Stimulated activated naive CD8-positive, alpha-beta T cell treated with anti-CD3 and anti-CD28 coated beads, Interleukin-15, Interleukin-2, amounts not matched to agents 100 ng/mL and 50 ng/mL, for 24 hours (primary cell): Measurements from ENCODE around the gene YWHAQ.

Experiments used
- H3K27ac Mint-ChIP-seq: one replicate; pipeline ENCODE4 v1.8.0; 2021; ENCODE audit warnings: mild to moderate bottlenecking, mixed read lengths
- H3K27me3 Mint-ChIP-seq: one replicate; pipeline ENCODE4 v1.8.0; 2021; ENCODE audit warnings: mixed read lengths
- H3K36me3 Mint-ChIP-seq: one replicate; pipeline ENCODE4 v1.8.0; 2021; ENCODE audit warnings: low read depth, mixed read lengths
- H3K4me1 Mint-ChIP-seq: one replicate; pipeline ENCODE4 v1.8.0; 2021; ENCODE audit warnings: low read depth, mixed read lengths
- H3K4me3 Mint-ChIP-seq: one replicate; pipeline ENCODE4 v1.8.0; 2021; ENCODE audit warnings: mild to moderate bottlenecking, mixed read lengths
- H3K9me3 Mint-ChIP-seq: one replicate; pipeline ENCODE4 v1.8.0; 2021; ENCODE audit warnings: mixed read lengths

Gene YWHAQ

DNA sequence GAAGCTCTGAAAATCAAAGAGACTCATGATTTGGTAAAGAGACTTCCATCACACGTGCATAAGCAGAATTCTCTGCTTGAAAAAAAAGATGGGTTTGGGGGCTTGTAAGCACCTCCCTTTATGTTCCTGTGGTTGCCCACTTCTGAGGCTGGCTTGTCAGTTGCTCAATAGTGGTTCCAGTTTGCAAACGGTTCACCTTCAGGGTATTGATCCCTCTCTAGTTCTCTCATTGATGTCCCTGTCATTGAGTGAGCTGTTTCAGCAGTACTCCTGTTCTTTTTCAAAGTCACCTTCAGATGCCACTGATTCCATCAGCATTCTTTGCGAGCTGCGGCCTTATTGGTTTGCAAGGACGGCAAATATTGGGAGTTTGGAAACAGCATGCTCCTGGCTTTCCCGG lies 17.1 kb upstream of the YWHAQ start:
- H3K36me3 Mint-ChIP-seq = no peaks in the 10 kb centered on the region
- peaks cover 8% of the 10 kb centered on the region for H3K4me1 Mint-ChIP-seq
- no peak overlapping the region for H3K27ac Mint-ChIP-seq
- H3K27me3 Mint-ChIP-seq = peaks cover 3% of the 10 kb centered on the region
- peaks cover 5% of the 10 kb centered on the region for H3K9me3 Mint-ChIP-seq
- H3K4me3 Mint-ChIP-seq = no peak overlapping the region

DNA sequence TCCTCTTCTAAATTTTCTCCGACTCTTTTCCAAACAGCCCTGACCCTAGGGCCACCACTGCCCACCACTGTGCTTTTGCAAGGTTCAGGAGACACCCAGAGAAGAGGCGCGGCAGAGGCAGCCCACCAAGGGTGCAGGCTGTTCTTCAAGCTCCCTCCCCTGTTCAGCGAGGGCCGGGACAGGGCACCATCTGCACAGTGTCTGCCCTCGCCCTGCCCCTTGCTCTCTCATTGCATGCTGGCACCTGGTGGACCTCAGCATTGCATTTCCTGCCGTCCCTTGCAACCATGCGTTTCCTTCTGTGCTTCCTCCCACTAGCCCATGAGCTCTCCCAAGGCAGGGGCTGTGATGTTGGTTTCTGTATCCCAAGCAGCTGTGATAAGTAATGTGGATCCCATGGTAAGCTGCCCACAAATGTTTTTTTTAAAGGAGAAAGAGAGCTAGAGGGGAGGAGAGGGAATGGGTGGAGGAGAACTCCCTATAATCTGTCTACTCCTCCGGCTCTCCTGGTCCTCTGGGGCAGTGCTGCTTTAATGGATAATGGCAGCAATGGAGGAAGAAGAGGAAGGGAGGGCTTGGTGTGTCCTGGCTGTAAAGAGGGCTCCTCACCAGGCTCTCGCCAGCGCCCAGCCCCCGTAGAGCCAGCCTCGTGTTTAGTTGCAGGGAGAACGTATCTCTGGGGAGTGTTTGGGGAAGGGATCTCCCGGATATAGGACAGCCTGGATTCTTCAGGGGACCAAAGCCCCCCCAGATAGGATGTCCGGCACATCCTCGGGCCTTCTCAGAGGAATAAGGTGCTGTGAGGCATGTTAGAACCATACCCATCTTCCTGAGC lies 15.6 kb upstream of the YWHAQ start:
- Mint-ChIP-seq H3K4me3 (no peak overlapping the region), H3K27me3 (peaks cover 3% of the 10 kb centered on the region), H3K4me1 (peaks cover 19% of the 10 kb centered on the region), H3K9me3 (no peaks in the 10 kb centered on the region), H3K36me3 (no peaks in the 10 kb centered on the region), H3K27ac (no peak overlapping the region)

GRCh38 chr2:9644603-9645002 lies 13.8 kb upstream of the YWHAQ start:
- Mint-ChIP-seq H3K36me3 (no peaks in the 10 kb centered on the region), H3K27me3 (peaks cover 8% of the 10 kb centered on the region), H3K9me3 (no peaks in the 10 kb centered on the region), H3K4me3 (no peak overlapping the region), H3K27ac (no peak overlapping the region), H3K4me1 (peaks cover 18% of the 10 kb centered on the region)

DNA sequence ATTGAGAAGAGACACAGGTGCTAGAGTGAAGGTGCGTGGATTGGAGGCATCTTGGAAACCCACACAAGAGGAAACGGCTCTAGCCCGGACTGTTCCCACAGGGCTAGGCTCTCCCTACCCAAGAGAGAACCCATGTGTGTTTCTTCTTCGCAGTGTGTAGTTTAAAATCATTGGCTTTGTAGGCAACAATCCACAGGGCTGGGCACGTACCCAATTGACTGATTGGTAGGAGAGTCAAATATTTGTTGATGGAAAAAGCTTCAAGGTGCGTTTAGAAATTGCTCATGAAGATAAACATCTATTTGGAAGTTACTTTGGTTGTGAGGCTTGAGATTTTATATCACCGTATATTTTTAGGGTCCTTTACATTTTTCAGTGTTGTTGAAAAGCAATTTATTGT lies 13.2 kb upstream of the YWHAQ start:
- no peaks in the 10 kb centered on the region for H3K36me3 Mint-ChIP-seq
- peaks cover 8% of the 10 kb centered on the region for H3K27me3 Mint-ChIP-seq
- no peak overlapping the region for H3K27ac Mint-ChIP-seq
- H3K4me3 Mint-ChIP-seq = no peak overlapping the region
- no peaks in the 10 kb centered on the region for H3K9me3 Mint-ChIP-seq
- H3K4me1 Mint-ChIP-seq = peaks cover 18% of the 10 kb centered on the region

DNA sequence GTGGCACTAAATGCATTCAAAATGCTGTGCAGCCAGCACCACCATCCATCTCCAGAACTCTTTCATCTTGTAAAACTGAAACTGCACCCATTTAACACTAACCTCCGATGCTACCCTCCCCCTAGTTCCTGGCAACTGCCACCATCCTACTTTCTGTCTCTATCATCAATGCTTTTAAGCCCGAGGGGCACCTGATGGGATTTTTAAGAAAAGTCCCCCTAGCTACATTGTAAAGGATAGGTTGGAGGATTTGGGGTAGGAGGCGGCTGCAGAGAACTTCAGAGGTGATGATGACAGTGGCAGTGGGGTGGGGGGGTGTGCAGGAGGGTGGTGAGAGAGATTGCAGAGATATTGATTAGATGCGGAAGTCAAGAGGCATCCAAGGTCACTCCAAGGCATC lies 10.8 kb upstream of the YWHAQ start:
- Mint-ChIP-seq H3K4me1 (peaks cover 18% of the 10 kb centered on the region), H3K36me3 (no peaks in the 10 kb centered on the region), H3K27ac (no peak overlapping the region), H3K27me3 (peaks cover 5% of the 10 kb centered on the region), H3K4me3 (no peak overlapping the region), H3K9me3 (no peaks in the 10 kb centered on the region)

GRCh38 chr2:9640403-9641104 lies 9.8 kb upstream of the YWHAQ start:
- Mint-ChIP-seq H3K4me1 (peaks cover 18% of the 10 kb centered on the region), H3K4me3 (no peak overlapping the region), H3K9me3 (no peaks in the 10 kb centered on the region), H3K27me3 (peaks cover 5% of the 10 kb centered on the region), H3K36me3 (no peaks in the 10 kb centered on the region), H3K27ac (peak overlapping the region; percentile 28)

- Mint-ChIP-seq H3K27me3 (peaks cover 5% of the 10 kb centered on the region), H3K9me3 (no peaks in the 10 kb centered on the region), H3K4me3 (no peak overlapping the region), H3K4me1 (peaks cover 18% of the 10 kb centered on the region), H3K27ac (no peak overlapping the region), H3K36me3 (no peaks in the 10 kb centered on the region)
Observed at GRCh38 chr2:9639740-9640343, 9.0 kb upstream of the YWHAQ start.

GRCh38 chr2:9639000-9639602 lies 8.3 kb upstream of the YWHAQ start:
- no peak overlapping the region for H3K27ac Mint-ChIP-seq
- peaks cover 18% of the 10 kb centered on the region for H3K4me1 Mint-ChIP-seq
- H3K9me3 Mint-ChIP-seq = no peaks in the 10 kb centered on the region
- H3K4me3 Mint-ChIP-seq = no peak overlapping the region
- H3K27me3 Mint-ChIP-seq = peaks cover 5% of the 10 kb centered on the region
- no peaks in the 10 kb centered on the region for H3K36me3 Mint-ChIP-seq

DNA sequence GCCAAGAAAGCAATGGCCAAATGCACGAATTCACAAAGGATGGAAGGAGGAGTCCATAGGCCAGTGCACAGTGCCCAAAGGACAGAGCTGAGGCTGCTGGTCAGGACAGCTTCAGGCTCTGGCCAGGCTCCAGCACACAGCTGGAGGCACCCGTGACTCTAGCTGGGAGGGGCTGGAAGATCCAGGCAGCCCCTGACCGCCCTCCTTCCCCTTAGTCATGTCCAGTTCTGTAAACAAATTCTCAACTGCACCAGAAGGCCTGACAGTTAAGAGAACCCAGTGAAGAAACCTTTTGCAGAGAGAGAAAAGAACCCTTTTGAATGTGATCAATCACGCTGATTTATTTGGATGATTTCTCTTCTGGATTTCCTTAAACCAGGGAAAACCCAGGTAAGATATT lies 7.7 kb upstream of the YWHAQ start:
- no peak overlapping the region for H3K27ac Mint-ChIP-seq
- no peaks in the 10 kb centered on the region for H3K36me3 Mint-ChIP-seq
- peaks cover 18% of the 10 kb centered on the region for H3K4me1 Mint-ChIP-seq
- no peak overlapping the region for H3K4me3 Mint-ChIP-seq
- H3K9me3 Mint-ChIP-seq = no peaks in the 10 kb centered on the region
- H3K27me3 Mint-ChIP-seq = peaks cover 5% of the 10 kb centered on the region

DNA sequence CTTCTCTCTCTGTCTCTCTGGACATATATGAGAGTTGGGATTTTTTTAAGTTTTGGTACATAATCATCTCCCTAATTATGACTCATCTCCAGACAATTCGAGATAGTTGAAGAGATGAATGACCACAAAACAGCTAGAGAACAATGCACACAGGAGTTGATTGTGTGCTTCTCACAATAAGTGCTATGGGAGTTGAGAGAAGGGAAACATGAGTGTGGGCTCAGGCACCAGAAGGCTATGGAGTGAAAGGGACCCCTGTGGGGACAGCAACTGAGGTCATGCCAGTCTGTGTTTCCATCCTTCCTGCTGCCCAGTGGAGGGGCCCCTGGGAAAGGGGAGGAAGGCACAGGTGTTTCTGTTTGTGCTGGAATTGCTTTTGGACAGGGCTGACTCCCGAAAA lies 6.5 kb upstream of the YWHAQ start:
- no peak overlapping the region for H3K4me3 Mint-ChIP-seq
- H3K27ac Mint-ChIP-seq = no peak overlapping the region
- no peaks in the 10 kb centered on the region for H3K36me3 Mint-ChIP-seq
- peaks cover 14% of the 10 kb centered on the region for H3K4me1 Mint-ChIP-seq
- H3K9me3 Mint-ChIP-seq = no peaks in the 10 kb centered on the region
- H3K27me3 Mint-ChIP-seq = peaks cover 5% of the 10 kb centered on the region

GRCh38 chr2:9634133-9634532 lies 3.3 kb upstream of the YWHAQ start:
- Mint-ChIP-seq H3K27ac (no peak overlapping the region), H3K27me3 (no peaks in the 10 kb centered on the region), H3K4me1 (peaks cover 18% of the 10 kb centered on the region), H3K36me3 (peaks cover 11% of the 10 kb centered on the region), H3K4me3 (no peak overlapping the region), H3K9me3 (peaks cover 5% of the 10 kb centered on the region)

DNA sequence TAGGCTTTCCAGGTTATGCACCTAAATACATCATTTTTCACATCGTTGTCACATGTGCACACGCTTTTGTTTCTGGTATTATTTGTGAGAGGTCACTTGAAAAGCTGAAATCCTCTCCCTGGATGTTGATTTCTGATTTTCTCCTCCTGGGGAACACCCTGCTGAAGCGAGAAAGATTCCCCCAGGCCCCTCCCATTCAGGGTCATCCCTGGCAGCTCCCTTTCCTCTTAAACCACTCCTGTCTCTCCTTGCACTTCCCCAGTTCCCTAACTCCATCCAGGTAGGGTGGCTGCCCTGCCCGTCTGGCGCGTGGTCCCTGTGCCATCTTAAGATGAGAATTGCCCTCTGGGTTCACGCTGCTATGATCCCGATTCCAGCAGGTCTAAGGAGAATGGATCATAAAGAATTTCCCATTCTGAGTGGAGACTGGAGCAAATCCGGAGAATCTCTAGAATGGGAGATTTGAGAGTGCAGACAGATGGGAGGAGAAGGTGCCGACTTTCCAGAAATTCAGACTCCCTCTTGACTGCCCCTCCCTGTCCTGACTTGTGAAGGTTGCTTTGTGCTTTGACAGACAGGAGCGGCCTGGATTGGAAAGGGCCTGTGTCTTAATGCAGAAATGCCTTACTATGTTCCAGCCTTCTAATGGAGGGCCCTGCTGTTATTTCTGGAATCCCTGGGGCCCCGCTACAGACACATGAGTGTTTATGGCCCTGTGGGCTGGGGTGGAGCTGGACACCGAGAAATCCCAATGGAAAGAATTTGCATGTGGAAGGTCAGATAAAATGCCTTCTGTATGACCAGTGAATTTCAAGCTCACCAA lies 1.3 kb upstream of the YWHAQ start:
- Mint-ChIP-seq H3K4me3 (peak overlapping the region; percentile 97), H3K27me3 (no peaks in the 10 kb centered on the region), H3K36me3 (peaks cover 32% of the 10 kb centered on the region), H3K27ac (no peak overlapping the region), H3K4me1 (peaks cover 38% of the 10 kb centered on the region), H3K9me3 (peaks cover 5% of the 10 kb centered on the region)

DNA sequence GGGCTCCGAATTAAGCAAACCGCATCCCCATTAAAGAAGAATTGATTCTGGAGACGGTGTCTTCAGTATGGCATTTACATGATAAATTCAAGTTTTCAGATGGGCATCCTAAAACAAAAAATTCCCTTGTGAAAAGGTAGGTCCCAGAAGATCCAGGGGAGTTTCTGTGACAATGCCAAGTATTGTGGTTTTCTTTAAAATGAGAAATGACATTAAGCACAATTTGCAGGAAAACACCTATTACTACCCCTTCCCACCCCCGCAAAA lies 689 bp upstream of the YWHAQ start:
- peaks cover 5% of the 10 kb centered on the region for H3K9me3 Mint-ChIP-seq
- no peaks in the 10 kb centered on the region for H3K27me3 Mint-ChIP-seq
- peak overlapping the region; percentile 53 for H3K27ac Mint-ChIP-seq
- peaks cover 38% of the 10 kb centered on the region for H3K36me3 Mint-ChIP-seq
- H3K4me1 Mint-ChIP-seq = peaks cover 44% of the 10 kb centered on the region
- H3K4me3 Mint-ChIP-seq = peak overlapping the region; percentile 97

DNA sequence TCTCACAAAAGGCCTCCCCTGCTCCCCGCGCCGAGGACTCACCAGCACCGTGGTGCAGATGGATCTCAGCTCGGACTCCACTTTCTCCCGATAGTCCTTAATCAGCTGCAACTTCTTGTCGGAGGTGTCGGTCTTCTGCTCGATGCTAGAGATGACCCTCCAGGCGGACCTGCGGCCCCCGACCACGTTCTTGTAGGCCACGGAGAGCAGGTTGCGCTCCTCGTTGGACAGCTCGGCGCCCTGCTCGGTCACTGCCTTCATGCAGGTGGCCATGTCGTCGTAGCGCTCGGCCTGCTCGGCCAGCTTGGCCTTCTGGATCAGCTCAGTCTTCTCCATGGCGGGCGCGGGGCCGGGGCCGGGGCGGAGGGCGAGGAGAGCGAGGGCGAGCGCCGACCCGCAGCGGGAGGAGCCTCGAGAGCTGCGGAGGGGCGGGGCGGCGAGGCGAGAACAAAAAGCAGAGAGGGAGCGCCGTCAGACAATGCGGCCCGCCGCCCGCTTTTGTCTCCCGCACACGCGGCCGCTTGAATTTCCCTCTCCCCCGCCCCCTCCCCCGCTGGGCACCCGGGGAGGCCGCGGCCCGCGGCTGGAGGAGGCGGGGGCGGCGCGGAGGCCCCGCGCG lies 571 bp downstream of the YWHAQ start:
- Mint-ChIP-seq H3K36me3 (peaks cover 50% of the 10 kb centered on the region), H3K4me3 (peak overlapping the region; percentile 97), H3K4me1 (peaks cover 57% of the 10 kb centered on the region), H3K27ac (peak overlapping the region; percentile 93), H3K9me3 (peaks cover 5% of the 10 kb centered on the region), H3K27me3 (no peaks in the 10 kb centered on the region)
